Activated naive CD4-positive, alpha-beta T cell treated with anti-CD3 and anti-CD28 coated beads for 36 hours (primary cell): ENCODE measurements around the gene HCN2. TPM values are rescaled to one million over a fixed set of nuclear protein-coding genes. Genes with fewer than 3 reads are reported as not detected.

Source experiments
- CTCF ChIA-PET: fragments of 350-600 bp; sonication (Branson Sonifier 250); formaldehyde crosslinking; loops from one replicate; lab custom pipeline; 2021; ENCODE audit warnings: antibody characterized with exemption; lab: Charles Lee
- DNase-seq: peaks from one replicate; pipeline ENCODE4 v3.0.0-alpha.2; 2020
- H3K27ac Mint-ChIP-seq: one replicate; pipeline ENCODE4 v1.8.0; 2021; ENCODE audit warnings: mild to moderate bottlenecking, mixed read lengths
- H3K27me3 Mint-ChIP-seq: one replicate; pipeline ENCODE4 v1.8.0; 2021; ENCODE audit warnings: low read depth, mixed read lengths
- H3K36me3 Mint-ChIP-seq: one replicate; pipeline ENCODE4 v1.8.0; 2021; ENCODE audit warnings: low read depth, mixed read lengths
- H3K4me1 Mint-ChIP-seq: one replicate; pipeline ENCODE4 v1.8.0; 2021; ENCODE audit warnings: low read depth, mixed read lengths
- H3K4me3 Mint-ChIP-seq: one replicate; pipeline ENCODE4 v1.8.0; 2021; ENCODE audit warnings: mild to moderate bottlenecking, moderate library complexity, mixed read lengths
- H3K9me3 Mint-ChIP-seq: one replicate; pipeline ENCODE4 v1.8.0; 2021; ENCODE audit warnings: mixed read lengths
- intact Hi-C: fragments of 100-400 bp; cut with micrococcal nuclease; formaldehyde crosslinking; loops from one replicate; pipeline ENCODE4 v1.15.1; 2023
- total RNA-seq, 2 experiments: library from RNA; stranded (reverse); gene quantifications; one replicate each; pipeline ENCODE4 v1.2.3, GENCODE V29; 2021

The HCN2 gene
- under 1 TPM; 0.41 to 0.49 TPM for total RNA-seq

GRCh38 chr19:589693-590395 lies at the start of gene HCN2:
TSS of gene HCN2 (plus strand) at chr19:589881. CDS start at chr19:589946, 65 bp downstream.
- Mint-ChIP-seq H3K27me3 (peaks cover 22% of the 10 kb centered on the region), H3K9me3 (no peaks in the 10 kb centered on the region), H3K4me1 (peaks cover 9% of the 10 kb centered on the region), H3K27ac (no peak within 1 kb of the TSS), H3K36me3 (no peaks in the 10 kb centered on the region), H3K4me3 (peak within 1 kb of the TSS; percentile 12)
- intact Hi-C loops: loop anchor here (2.0 kb wide), 1 partner anchor 39 kb away; no protein-coding TSS in a partner anchor
- no peak for DNase-seq
- CTCF ChIA-PET: no interaction called here

GRCh38 chr19:540867-541637 lies 48.6 kb upstream of the HCN2 start:
- no peak overlapping the region for H3K4me3 Mint-ChIP-seq
- no peak for DNase-seq
- CTCF ChIA-PET: interaction anchor here (1.6 kb wide), 1 partner anchor 12 kb away, joined by 3 read pairs; no protein-coding TSS in a partner anchor
- H3K27me3 Mint-ChIP-seq: no peaks in the 10 kb centered on the region
- intact Hi-C loops: no loop called here
- H3K4me1 Mint-ChIP-seq: peaks cover 23% of the 10 kb centered on the region
- peaks cover 6% of the 10 kb centered on the region for H3K36me3 Mint-ChIP-seq
- no peaks in the 10 kb centered on the region for H3K9me3 Mint-ChIP-seq
- H3K27ac Mint-ChIP-seq: no peak overlapping the region

GRCh38 chr19:541699-542098 lies 48.0 kb upstream of the HCN2 start:
- no peak overlapping the region for H3K27ac Mint-ChIP-seq
- H3K4me3 Mint-ChIP-seq: no peak overlapping the region
- no peaks in the 10 kb centered on the region for H3K27me3 Mint-ChIP-seq
- H3K4me1 Mint-ChIP-seq: peaks cover 23% of the 10 kb centered on the region
- no peaks in the 10 kb centered on the region for H3K9me3 Mint-ChIP-seq
- peaks cover 5% of the 10 kb centered on the region for H3K36me3 Mint-ChIP-seq
- CTCF ChIA-PET: interaction anchor here (1.1 to 1.6 kb wide), 2 partner anchors 13 to 43 kb away, joined by 3 read pairs; no protein-coding TSS in a partner anchor
- intact Hi-C loops: no loop called here
- DNase-seq: no peak

GRCh38 chr19:542173-542866 lies 47.4 kb upstream of the HCN2 start:
- no peaks in the 10 kb centered on the region for H3K9me3 Mint-ChIP-seq
- H3K36me3 Mint-ChIP-seq: peaks cover 5% of the 10 kb centered on the region
- no peaks in the 10 kb centered on the region for H3K27me3 Mint-ChIP-seq
- CTCF ChIA-PET: interaction anchor here (1.1 to 1.6 kb wide), 2 partner anchors 14 to 42 kb away, joined by 3 read pairs; no protein-coding TSS in a partner anchor
- intact Hi-C loops: no loop called here
- DNase-seq: no peak
- no peak overlapping the region for H3K27ac Mint-ChIP-seq
- H3K4me1 Mint-ChIP-seq: peaks cover 23% of the 10 kb centered on the region
- no peak overlapping the region for H3K4me3 Mint-ChIP-seq

GRCh38 chr19:543910-544608 lies 45.6 kb upstream of the HCN2 start, which contains the start of gene GZMM:
TSS of gene GZMM (plus strand) at chr19:544053. CDS start at chr19:544072, 19 bp downstream.
- peak within 1 kb of the TSS; percentile 81 for H3K27ac Mint-ChIP-seq
- peak within 1 kb of the TSS; percentile 78 for H3K4me3 Mint-ChIP-seq
- H3K9me3 Mint-ChIP-seq: no peaks in the 10 kb centered on the region
- intact Hi-C loops: loop anchor here (1.0 kb wide), 1 partner anchor 11 kb away; no protein-coding TSS in a partner anchor
- H3K36me3 Mint-ChIP-seq: peaks cover 2% of the 10 kb centered on the region
- H3K27me3 Mint-ChIP-seq: no peaks in the 10 kb centered on the region
- H3K4me1 Mint-ChIP-seq: peaks cover 23% of the 10 kb centered on the region
- CTCF ChIA-PET: interaction anchor here (0.7 kb wide), 2 partner anchors 202 to 209 kb away, joined by 3 read pairs; no protein-coding TSS in a partner anchor
- peak; percentile 83 for DNase-seq

- CTCF ChIA-PET: no interaction called here
- intact Hi-C loops: no loop called here
- Mint-ChIP-seq H3K9me3 (no peaks in the 10 kb centered on the region), H3K27ac (no peak overlapping the region), H3K27me3 (no peaks in the 10 kb centered on the region), H3K4me1 (peaks cover 26% of the 10 kb centered on the region), H3K36me3 (peaks cover 2% of the 10 kb centered on the region), H3K4me3 (no peak overlapping the region)
- no peak for DNase-seq
Observed at GRCh38 chr19:547117-547516, 42.6 kb upstream of the HCN2 start.

GRCh38 chr19:547836-548720 lies 41.6 kb upstream of the HCN2 start:
- Mint-ChIP-seq H3K27ac (no peak overlapping the region), H3K27me3 (no peaks in the 10 kb centered on the region), H3K4me1 (peaks cover 26% of the 10 kb centered on the region), H3K9me3 (no peaks in the 10 kb centered on the region), H3K36me3 (peaks cover 2% of the 10 kb centered on the region), H3K4me3 (no peak overlapping the region)
- CTCF ChIA-PET: interaction anchor here (0.9 kb wide), 1 partner anchor 17 kb away, joined by 3 read pairs; no protein-coding TSS in a partner anchor
- DNase-seq: no peak
- intact Hi-C loops: no loop called here

- Mint-ChIP-seq H3K27ac (no peak overlapping the region), H3K4me1 (peaks cover 15% of the 10 kb centered on the region), H3K27me3 (no peaks in the 10 kb centered on the region), H3K9me3 (no peaks in the 10 kb centered on the region), H3K4me3 (no peak overlapping the region), H3K36me3 (no peaks in the 10 kb centered on the region)
- CTCF ChIA-PET: interaction anchor here (0.6 to 0.9 kb wide), 3 partner anchors 16 to 826 kb away, joined by 3 to 4 read pairs (median 3); no protein-coding TSS in a partner anchor
- DNase-seq: no peak
- intact Hi-C loops: no loop called here
Observed at GRCh38 chr19:548886-549830, 40.5 kb upstream of the HCN2 start.

GRCh38 chr19:554817-555216 lies 34.9 kb upstream of the HCN2 start:
- CTCF ChIA-PET: interaction anchor here (1.7 kb wide), 1 partner anchor 29 kb away, joined by 3 read pairs; no protein-coding TSS in a partner anchor
- H3K4me3 Mint-ChIP-seq: no peak overlapping the region
- no peaks in the 10 kb centered on the region for H3K27me3 Mint-ChIP-seq

GRCh38 chr19:555474-555808 lies 34.2 kb upstream of the HCN2 start:
- DNase-seq: no peak
- Mint-ChIP-seq H3K27ac (no peak overlapping the region), H3K9me3 (no peaks in the 10 kb centered on the region), H3K4me3 (no peak overlapping the region), H3K36me3 (no peaks in the 10 kb centered on the region), H3K27me3 (no peaks in the 10 kb centered on the region), H3K4me1 (peaks cover 3% of the 10 kb centered on the region)
- intact Hi-C loops: no loop called here
- CTCF ChIA-PET: interaction anchor here (1.7 kb wide), 1 partner anchor 28 kb away, joined by 3 read pairs; no protein-coding TSS in a partner anchor

More at GRCh38 chr19:554817-555216, 34.9 kb upstream of the HCN2 start:
- Mint-ChIP-seq H3K36me3 (no peaks in the 10 kb centered on the region), H3K4me1 (peaks cover 3% of the 10 kb centered on the region), H3K9me3 (no peaks in the 10 kb centered on the region), H3K27ac (no peak overlapping the region)
- DNase-seq: no peak
- intact Hi-C loops: no loop called here
